ENCODE measurements around the gene NAV2. TPM values are rescaled to one million over a fixed set of nuclear protein-coding genes. Genes with fewer than 3 reads are reported as not detected.

The NAV2 gene
- polyA plus RNA-seq, 12 donors: 36.2 to 80.2 (median 61.4) TPM

DNA sequence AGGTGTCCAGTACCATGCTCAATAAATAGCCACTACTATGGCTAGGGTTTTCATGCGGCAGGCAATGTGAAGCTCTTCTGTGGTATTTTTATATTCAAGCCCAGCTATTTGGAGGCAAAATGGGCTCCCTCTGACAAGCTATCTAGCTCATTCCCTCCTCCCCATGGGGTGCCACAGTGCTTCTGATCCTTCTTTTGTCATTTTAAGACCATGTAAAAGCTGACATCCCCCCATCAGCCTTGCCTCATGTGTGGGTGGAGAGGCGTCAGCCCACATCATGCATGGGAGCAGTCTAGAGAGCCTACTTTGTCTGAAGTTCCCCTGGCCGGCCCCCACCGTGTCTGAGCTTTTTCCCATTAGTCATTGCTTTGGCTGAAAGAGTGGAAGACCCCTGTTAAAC lies 59.8 kb downstream of the NAV2 start:
- DNase-seq: no peak

DNA sequence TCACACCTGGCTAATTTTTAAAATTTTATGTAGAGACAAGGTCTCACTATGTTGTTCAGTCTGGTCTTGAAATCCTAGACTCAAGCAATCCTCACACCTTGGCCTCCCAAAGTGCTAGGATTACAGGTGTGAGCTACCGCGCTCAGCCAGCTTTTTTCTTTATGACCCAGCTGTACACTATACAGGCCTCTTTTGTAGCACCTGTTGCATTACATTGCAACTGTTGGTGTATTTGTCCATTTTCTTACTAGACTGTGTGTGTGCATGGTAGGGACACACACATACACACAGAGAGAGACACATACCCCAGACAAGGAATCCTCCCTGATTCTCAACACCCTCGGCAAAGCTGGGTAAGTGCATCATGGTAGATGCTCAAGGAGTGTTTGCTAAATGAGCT lies 61.7 kb downstream of the NAV2 start:
- DNase-seq: no peak

DNA sequence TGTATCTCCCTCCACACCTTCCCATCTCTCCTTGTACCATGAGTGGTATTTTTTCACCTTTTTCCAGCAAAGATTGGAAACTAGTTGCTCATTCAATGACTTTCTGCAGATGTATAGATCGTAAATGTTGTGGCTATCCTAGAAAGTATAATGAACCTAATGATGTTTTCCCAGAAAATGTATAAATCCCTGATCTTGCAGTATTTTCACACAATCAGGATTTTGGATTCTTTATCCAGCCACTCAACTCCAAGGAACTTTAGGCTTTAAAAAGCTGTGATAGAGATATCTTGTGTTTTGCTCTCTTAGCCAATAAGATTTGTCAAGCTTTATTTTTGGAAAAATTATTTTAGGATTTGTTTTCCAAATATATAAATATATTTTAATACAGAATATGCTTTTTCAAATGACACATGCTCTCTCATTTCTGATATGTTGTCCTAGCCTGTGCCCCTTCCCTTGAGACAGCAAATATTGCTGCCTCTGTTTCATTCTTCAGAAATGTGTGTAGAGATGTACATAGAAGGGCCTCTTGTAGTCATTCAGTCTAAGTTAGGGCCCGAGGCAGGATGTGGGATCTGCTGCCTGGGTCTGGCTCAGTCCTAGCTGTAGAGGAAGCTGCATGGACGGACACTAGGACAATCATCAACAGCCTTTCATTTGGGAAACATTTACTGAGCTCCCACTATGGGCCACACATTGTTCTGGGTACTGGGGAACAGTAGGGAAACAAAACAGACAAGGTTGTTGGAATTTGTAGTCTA lies 62.4 kb downstream of the NAV2 start:
- DNase-seq: no peak

DNA sequence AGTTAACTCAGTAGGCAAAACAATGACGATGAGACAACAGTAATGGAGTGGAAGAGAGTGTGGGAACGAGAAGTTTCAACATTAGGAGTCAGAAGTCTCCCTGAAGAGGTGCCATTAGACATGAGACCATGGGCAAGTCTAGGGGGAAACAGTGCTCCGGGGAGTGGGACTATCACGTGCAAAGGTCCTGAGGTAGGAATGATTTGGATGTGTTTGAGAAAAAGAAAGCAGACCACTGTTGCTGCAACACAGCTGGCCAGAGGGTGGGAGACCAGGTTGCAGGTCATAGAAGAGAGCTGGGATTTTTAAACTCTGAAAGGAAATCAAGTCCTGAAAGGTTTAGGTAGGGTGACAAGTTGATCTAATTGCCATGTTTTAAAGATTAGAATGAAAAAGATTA lies 63.0 kb downstream of the NAV2 start:
- DNase-seq: no peak

DNA sequence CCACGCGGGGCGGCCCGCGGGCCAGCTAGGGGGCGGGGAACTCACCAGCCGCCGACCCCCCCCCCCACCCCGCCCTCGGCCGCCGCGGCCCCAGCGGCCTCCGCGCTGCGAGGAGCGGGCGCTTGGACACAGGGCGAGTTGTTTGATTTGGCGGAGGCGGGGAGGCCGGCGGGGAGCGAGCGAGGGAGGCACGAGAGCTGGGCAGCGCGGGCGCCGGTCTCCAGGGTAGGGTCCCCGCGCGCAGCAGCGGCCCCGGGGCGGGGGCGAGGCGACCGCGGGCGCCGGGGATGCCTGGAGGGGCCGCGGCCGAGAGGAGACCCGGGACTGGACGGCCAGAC lies 64.4 kb downstream of the NAV2 start:
- no peak for DNase-seq

DNA sequence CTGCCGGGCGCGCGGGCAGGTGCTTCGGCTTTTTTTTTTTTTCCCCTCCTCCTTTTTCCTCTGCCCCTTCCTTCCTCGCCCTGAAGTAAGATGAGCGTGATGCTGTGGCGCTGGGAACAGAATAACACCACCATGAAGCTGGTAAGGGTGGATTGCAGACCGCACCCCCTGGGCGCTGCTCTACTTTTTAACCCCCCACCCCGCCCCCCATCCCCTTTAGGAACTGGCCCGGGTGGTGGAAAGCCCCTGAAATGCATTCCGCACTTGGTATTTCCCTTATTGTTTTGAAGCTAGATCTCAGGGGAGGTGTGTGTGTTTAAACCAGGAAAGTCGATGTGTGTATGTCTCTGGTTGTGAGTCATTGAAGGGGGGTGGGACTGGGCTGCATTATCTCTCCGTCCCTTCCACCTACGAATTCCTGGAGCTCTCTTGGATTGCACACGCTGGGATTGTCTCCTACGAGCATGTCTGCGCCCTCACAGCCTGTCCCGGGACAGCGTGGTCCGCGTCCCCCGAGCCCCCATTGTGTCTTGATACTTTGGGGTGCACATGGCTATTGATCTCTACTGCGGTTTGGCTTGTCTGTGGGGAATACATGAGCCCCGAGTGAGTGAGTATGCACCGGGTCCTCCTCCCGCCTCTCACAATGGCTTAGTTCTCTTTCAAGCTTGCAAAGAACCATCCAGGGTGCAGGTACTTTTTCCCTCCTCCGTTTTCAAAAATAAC lies 64.9 kb downstream of the NAV2 start:
- DNase-seq: no peak

DNA sequence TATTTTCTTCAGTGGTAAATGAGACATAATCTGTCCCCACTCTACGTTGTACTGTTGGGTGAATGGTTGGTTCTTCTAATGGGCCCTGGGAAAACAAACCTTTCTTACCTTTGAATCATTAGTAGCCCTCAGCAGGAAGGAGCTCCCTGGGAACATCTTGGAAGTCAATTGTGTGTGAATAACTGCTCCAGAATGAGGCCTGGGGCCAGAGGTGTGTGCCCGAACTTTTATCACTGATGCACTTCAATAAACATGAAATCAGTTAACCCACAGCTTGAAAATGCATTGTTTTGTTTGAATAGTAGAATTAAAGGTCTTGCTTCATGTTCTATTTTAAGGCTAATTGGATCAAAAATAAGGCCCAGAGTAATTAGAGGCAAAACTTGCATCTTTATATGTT lies 67.1 kb downstream of the NAV2 start:
- DNase-seq: no peak

DNA sequence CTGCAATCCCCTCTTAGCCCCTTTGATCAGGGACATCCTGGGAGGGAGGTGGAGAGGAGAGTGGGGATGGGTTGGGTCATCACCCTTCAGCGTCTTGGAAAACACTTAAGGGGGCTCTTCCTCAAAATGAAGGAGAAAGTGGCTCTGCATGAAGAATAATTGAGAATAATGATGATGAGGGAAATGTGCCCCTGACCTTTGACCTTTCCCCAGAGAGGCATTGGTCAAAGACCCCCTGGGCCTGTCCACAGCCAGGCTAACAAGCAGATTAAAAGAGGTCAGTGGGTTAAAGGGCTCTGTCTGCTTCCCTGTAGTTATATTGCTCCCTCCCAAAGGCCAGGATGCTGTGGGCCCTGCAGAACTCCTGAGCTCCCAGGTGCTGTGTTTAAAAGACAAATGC lies 68.7 kb downstream of the NAV2 start:
- DNase-seq: no peak

DNA sequence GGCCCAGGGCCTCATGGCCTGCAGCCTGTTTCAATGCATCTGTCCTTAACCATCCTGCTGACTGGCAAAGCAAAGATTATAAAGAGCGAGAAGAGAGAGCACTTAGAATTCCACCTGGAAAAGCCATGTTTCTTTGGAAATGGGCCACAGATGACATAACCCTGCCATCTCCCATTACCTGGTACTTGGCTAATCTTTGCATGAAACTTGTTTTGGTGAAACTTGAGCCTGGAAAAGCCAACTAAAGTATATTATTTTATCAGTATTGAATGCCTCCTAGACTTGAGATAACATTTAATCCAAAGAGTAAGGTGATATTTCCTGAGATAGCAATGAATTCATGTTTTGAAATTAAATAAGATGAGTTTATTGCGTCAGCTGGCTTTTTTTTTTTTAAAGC lies 72.6 kb downstream of the NAV2 start:
- no peak for DNase-seq

DNA sequence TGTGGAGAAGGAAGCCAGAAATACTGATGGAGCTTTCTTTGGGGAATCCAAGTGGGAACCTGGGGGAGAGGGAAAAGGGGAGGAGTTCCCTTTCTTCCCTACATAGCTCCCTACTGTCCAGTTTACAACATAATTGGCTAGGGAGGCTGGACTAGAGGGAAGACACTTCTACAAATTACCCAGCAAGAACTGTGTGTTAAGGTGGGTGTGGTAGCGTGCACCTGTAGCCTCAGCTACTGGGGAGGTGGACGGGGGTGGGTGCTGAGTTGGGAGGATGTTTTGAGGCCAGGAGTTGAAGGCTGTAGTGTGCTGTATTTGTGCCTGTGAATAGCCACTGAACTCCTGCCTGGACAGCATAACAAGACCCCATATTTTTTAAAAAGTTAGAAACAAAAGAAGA lies 74.0 kb downstream of the NAV2 start:
- no peak for DNase-seq

DNA sequence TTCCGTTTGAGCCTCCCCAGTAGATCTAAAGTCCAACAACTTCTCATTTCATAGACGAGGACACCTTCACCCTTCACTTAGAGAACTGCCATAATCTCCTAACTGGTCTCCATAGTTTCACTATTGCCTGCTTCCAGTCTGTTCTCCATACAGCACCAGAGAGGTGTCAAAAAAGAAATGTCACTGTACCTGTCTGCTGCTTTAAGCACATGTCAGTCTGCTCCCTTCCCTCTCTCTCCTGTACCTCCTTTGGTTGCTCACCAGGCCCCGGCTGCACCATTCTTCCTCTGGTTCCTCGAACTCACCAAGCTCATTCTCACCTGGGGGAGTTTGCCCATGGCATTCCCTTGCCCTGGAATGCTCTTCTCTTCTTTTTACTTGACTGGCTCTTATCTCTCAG lies 75.8 kb downstream of the NAV2 start:
- DNase-seq: no peak

DNA sequence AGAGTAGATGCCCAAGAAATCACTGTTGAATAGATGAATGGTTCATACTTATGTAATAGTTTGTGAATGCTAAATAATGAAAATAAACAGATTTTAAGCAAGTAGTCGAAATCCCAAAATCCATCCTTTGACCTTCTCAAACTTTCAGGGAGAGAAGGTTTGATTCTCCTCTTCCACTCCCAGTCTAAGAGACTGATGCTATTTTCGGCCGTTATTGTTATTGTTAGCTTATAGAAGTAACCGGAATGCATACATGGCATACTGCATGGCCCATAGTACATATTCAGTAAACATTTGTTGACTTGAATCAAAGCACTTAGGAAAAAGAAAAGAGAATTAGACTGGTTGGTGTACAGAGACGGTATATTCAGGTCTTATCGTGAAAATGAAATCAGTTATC lies 76.6 kb downstream of the NAV2 start:
- no peak for DNase-seq

DNA sequence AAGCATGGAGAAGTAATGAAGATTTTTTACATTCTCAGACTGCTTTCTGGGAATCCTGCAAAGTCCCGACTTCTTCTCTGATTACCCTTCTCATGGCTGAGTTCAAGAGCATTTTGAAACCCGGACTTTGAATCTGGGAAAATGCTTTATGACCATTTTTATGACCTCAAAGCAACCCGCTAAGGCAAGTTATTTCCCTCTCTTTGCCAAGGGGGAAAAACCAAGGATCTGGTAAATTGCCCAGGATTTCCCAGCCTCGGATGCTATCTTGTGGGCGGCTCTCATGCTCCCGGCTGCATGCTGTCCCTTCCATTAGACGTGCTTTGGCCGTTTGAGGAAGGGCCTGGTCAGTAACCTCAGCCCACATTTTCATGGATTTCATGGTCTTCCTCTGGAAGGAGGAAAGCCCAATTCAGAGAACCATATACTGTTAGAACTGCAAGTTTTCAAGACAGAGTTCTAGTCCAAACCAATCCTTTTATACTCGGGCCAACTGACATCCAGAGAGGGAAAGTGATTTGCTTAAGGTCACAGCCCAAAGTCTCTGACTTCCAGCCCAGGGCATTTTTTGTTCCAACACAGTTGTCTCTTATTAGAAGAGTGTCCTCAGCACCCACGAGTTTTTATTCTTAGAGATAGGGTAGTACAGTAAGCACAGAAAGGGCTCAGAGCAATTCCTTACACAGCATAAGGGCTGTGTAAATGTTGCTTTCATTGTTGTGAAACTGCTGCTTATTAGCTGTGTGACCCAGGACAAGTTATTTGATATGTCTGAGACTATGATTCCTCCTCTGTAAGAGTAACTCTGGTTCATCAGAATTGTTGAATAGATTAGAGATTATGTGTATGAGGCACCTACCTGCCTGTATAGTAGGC lies 77.4 kb downstream of the NAV2 start:
- DNase-seq: peak; percentile 38

DNA sequence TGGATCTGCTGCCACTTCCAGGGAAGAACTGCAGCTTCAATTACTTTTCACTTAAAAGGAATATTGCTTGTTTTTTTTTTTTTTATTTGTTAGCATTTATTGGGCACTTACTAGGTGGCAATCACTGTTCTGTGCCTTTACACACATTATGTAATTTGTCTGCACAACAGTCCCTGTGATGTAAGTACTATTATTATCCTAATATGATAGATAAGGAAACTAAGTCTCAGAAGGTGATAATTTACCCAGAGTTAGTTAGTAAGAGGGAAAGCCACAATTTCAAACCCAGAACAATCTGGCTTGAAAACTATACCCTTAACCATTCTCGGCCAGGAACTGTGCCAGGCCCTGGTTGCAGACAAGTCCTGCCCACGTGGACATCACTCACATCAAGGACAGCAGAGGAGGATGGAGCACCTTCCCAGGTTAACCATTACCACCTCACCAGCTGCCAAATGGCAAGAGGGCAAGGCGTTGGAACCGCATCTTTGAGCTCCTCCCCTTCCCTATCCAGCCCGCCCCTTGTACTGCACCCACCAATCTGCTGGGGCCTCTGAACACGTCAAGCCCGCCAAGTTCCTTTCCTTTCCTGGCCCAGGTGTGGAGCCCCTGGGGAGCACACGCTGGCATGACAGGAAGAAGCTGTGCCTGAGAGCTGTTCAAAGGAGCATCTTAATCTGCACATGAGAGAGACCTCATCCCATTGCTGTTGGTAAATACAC lies 78.4 kb downstream of the NAV2 start:
- no peak for DNase-seq

DNA sequence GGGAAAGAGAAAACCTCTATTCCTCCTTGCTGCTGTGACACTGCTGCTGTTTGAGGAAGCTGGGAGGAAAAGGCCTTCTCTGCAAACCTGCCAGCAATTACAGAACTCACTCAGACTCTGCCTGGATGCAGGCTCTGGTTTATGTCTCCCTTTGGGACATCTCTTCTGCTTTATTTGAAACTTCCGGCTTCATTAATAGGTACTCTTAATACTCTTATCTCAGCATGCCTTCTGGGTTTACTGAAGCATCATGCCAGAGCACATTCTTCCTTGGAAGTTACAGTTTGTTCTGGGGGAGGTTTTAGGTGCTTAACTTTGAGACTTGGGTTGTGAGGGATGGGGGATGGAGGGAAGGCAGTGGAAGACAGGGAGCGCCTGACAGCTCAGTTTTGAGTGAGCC lies 79.9 kb downstream of the NAV2 start:
- DNase-seq: no peak

DNA sequence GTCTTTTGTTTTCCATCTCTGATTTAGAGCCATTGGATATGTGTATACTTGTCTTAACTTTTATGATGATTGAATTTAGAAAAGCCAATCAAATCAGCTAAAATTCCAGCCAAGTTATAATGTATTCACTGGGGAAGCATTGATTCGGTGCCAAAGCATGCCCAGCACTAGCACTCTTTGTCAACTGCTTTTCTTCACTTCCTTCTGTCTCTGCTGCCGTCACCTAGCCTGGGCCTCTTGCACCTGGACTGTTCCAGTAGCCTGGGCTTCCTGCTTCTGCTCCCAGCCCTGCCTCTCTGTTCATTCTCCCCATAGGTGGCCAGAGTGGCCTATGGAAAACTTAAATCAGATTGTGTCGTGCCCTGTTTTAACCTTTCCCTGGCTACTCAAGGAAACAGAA lies 80.7 kb downstream of the NAV2 start:
- no peak for DNase-seq

DNA sequence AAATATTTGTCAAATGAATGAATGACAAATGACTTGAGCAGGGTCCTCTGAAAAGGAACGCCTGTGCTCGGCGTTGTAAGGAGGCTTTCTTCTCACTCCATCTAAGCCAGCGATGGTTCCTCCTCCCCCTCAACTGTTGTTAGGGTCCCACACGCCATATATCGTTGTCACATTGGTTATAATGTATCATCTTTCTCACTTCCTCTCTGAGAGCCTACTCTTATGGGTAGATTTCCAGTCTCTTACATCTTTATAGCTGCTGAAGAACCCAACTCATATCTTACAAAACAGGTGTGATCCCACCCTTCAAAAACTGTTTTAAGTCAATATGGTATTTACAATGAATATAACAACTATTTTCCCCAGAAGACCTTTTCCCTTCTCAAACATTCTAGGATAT lies 81.5 kb downstream of the NAV2 start:
- DNase-seq: no peak

DNA sequence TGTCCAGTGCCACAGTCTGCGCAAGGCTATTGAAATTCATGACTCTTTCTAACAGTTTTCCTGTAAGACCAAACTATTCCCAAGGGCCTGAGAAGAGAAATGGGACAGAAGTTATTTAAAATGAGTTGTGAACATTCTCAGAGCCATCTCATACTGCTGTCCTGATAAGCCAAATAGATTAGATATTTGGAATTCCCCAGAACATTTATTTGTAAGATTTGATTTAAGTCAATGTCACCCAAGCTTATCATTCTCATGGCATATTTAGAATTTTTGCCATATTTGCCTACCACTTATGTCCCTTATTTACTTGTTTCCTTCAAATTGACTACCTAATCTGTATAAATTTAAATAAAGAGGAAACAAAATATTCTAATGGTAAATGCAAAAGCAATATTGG lies 82.4 kb downstream of the NAV2 start:
- no peak for DNase-seq

DNA sequence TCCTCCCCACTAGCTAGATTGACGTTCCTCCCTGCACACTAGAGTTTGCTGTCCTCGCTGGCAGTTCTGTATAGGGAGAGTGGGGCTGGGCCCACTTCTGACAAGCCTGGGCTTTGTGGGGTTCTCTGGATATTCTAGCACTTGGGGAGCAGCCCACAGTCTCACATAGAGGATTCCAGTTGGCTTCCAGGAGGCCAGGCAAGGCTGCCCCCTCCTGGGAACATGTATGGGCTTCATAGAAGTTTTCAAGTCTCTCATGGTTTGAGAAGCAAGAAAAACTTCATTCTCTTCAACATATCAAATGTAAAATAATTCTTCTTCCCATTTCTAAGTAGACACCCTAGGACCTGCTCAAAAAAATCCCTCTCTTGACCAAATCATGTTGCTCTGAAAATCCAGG lies 87.5 kb downstream of the NAV2 start:
- no peak for DNase-seq

DNA sequence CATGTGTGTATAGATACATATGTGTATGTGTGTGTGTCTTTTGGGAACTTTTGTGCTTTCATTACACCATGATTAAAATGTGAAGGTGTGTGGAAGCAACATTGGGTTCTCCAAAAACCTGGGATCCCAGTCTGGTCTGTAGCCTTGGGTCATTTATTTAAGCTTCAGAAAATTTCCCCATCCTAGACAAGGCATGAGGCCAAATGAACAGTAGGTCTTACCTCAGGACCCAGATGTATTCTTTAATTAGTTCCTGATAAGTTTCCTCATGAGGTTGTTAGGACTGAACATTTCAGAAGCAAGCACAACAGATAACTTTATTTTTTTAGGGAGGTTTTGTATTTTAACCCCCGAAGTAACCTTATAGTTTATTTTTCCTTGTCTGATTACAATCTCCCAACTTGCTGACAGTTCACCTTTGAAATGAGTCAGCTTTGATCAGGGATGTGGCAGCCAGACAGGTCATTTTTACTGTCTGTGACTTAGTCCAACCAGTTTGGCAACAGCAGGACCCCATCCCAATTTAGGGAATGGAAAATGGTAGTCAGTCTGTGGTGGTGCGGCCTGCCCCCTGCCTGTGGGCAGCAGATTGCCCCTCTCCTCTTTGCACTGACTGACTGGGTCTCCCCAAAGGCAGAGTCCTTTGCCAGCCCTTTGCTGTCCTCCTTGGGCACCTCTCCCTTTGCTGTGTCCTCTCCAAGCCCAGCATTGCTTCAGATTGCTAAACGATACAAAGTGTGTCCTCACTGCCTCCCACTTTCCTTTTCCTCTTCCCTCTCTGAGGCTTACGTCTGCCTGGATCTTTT lies 88.3 kb downstream of the NAV2 start:
- no peak for DNase-seq

DNA sequence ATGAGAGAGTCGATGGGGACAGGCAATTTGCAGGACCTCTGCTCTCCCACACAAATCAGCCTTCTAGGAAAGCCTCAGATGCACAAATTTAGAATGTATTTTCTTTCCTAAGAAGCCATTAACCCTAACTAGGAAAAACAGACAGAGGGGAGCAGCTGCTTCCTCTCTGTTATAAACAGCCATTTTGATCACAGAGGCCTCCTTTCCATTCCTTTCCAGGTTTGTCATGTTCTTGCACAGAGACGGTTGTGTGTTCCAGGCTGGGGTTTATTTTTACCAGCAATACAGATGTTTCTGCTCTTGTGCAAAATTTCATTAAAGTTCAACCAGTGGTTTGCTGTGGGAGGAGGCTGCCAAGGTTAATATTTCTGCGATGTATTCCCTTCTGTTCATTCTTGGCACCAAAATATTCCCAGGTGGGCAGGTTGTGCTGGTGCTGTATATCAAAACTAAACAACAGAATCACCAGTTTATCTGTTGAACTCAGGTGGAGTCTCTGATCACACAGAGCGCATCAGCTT lies 90.2 kb downstream of the NAV2 start:
- DNase-seq: no peak
